ENCODE data around the gene ME3.

ME3 gene

DNA sequence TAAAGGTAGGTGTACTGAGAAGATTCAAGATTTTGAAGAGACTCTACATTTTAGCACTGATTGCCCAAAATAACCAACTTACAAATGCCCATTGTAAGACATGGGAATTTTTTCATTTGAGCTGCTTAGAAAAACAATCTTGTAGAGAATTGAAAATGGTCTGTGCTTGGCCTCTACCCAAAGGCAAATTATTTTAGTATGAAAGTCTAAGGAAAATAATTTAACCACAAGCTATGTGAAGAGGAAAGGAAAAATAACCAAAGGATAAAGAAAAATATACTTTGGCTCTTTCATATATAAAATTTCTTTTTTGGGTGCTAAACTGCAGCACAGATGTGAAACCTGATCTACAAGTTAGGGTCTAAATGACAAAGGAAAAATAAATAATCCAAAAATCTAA is 54.9 kb downstream of the ME3 start:
- no peak for DNase-seq

- no peak for DNase-seq
These were observed 56.9 kb downstream of the ME3 start for GRCh38 chr11:86615487-86615886.

DNA sequence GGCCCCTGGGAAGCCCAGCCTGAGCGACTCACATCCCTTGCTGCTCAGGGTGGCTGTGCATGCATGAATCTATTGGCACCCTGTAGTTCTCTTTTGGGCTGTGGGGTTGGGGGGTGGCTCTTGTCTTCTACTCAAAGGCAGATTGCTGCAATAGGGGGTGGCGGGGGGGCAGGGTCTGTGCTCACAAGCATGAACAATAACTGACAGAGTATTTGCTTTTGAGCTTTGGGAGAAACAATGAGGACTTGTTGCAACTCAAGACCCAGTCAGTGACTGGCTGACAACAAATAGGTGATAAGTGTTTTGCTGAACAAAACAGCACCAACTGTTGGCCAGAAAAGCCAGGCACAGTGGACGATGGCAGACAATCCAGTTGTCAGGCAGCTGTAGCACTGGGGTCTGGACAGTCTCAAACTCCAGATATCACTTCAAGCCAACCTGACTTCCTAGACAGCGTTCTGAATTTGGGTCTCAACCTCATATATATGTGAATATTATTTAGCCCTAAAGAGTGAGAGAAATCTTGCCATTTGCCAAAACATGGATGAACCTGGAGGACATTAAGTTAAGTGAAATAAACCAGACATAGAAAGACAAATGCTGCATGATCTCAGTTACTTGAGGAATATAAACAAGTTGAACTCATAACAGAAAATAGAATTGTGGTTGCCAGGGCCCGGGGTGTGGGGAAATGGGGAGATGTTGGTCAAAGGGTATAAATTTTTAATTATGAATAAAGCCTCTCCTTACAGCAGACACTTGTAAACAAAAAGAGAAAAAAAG is 61.7 kb downstream of the ME3 start:
- DNase-seq: no peak

GRCh38 chr11:86608251-86608799 is 64.1 kb downstream of the ME3 start:
- DNase-seq: peak; percentile 16 to 51

DNA sequence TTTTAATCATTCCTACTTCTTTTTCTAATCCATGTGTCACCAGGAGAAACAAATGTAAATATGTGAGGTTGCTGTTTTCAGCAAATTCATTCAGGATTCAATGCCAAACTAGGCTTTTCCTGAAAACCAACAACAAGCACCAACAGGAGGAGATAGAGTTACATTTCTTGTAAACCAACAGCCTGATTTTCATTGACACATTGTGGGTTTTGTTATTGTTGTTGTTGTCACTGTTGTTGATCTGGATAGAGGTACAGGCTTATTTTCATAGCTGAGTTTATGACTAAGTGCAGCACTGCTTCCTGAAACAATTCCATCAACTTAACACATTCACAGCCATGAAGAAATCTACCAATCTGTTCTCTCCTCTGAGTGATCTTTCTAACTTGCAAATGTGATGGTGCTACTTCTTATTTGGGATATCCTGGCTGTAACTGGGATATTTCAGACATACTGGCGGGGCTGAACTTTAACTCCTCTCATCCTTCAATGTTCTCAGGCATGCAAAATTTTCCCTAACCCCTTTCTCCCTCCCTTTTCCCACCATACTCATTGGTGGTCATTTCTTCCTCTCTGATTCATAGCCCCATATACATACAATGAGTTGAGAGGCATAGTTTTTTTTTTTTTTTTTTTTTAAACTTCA is 65.5 kb downstream of the ME3 start:
- DNase-seq: no peak

- no peak for DNase-seq
These were observed 66.1 kb downstream of the ME3 start for GRCh38 chr11:86606270-86606835.

DNA sequence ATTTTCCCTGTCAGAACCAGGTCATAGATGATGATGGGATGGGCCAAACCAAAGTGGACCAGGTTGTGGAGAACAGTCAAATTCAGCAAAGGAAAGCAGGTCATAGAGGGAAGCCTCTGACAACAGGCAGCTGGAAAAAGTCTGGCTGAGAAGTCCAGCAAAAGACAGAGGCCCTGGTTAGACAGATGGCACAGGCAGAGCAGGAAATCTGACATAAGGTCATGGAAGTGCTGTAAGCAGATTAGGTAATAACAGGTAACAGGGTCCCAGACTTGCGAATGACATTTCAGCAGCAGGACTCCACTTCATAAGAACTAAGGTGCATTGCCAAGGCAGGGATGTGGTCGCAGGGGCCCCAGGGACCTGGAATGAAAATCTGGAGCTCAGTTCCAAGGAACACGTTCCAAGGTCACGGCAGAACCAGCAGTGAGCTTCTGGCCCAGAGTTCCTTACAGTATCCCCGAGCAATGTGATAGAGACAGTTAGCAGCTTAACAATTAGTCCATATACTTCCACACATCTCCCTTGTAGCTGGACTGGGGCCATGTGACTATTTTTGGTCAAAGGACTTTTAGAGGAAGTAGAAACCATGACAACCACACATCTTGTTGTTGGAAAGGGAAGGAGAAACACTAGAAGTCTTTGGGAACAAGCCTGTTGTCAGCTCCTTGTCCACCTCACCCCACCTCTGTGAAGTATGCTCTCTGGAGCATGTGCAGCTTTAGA is 75.4 kb downstream of the ME3 start:
- no peak for DNase-seq

- no peak for DNase-seq
These were observed 76.5 kb downstream of the ME3 start for GRCh38 chr11:86595955-86596354.

DNA sequence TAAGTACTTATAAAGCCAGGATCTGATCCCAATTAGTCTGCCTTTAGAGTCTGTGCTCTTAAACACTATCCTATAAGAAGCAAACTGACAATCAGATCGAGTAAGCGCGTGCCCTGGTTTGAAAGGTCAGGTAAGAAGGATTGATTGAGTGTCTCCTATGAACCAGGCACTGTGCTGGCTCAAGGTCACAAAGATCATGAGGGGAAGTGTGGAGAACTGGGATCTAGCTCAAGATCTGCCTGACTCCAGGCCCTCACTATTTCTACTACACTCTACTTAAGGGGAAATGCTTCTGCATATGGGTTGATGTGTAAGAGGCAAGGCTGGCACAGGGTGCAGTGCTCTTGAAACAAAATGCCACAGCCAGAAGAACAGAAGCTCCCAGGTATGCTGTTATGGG is 77.0 kb downstream of the ME3 start:
- DNase-seq: no peak

GRCh38 chr11:86594746-86595145 is 77.7 kb downstream of the ME3 start:
- no peak for DNase-seq

- no peak for DNase-seq
These were observed 78.6 kb downstream of the ME3 start for GRCh38 chr11:86593833-86594232.

- DNase-seq: peak; percentile 67 to 75
These were observed 79.6 kb downstream of the ME3 start for GRCh38 chr11:86592659-86593451.

DNA sequence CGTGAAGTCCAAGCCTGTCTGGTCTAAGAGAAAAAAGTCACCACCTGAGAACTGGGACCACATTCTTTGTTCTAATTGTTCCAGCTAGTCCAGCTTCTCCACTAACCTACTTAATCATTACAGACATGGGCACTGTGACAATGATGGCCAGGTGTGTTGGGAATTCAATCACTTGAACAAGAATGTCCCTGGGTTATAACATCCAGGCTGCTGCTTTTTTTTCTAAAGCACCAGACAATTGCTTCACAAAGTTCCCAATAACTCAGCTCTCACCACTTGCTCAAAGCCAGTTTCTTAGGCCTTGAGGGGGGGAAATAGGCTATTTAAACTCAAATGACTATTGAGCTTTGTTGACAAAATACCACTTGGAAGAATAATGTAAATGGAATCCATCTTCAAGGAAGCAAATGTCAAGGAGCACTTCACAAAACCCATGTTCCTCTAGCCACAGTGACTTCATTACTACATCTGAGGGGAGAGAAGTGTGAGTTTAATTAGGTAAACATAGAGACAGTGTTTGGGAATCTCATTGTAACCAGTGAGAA is 80.3 kb downstream of the ME3 start:
- DNase-seq: no peak

- DNase-seq: no peak
These were observed 80.8 kb downstream of the ME3 start for GRCh38 chr11:86591631-86592030.

DNA sequence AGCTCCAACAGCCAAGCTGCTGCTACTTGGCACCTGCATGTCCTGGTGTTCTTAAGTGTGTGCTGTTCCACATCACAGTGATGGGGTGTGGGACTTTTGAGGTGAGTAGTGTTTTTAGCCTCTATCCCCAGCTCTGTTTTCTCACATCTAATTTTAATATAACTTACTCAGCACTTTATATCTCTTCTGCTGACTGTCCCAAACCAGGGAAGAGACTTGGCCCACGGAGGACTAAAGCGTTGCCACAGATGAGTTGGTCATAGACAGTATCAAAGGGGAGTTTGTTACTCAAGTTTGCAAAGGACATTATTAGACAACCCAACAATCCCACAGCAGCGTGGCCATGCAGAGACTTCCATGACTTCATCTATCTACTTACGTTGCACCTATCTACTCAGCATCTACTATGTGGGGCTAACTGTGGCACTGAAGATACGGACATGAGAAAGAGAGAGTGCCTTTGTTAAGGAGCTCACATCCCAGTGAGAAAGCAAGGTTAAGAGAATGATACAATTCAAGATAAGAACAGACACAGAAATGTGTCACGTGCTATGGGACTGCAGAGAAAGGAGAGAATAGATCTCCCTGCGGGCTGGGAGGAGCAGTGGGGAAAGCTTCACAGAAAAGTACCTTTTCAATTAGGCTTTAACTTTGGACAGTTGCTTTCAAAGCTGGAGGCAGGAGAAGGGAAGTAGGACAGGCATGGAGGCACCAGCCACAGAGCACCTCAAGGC is 82.4 kb downstream of the ME3 start:
- DNase-seq: no peak

- DNase-seq: no peak
These were observed 83.2 kb downstream of the ME3 start for GRCh38 chr11:86589204-86589603.

GRCh38 chr11:86588566-86589090 is 83.8 kb downstream of the ME3 start:
- no peak for DNase-seq

- DNase-seq: no peak
These were observed 84.9 kb downstream of the ME3 start for GRCh38 chr11:86587264-86588193.

DNA sequence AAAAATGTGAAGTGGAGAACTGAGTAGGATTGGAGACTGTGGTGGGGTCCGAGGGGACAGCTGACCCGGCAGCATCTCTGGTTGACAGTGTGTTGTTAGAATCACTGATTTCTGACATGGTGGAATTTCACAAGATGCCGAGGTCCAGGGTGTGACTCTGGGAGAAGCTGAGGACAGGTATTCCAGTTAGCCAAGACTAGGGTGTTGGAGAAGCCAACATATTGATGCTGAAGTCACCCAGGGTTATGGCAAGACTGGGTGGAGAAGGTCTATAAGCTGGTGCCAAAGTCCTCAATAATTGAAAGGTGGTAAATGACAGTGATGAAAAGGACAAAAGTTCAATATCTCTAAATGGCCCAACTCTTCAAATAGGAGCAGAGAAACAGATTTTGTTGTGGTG is 86.1 kb downstream of the ME3 start:
- DNase-seq: no peak

- DNase-seq: no peak
These were observed 89.5 kb downstream of the ME3 start for GRCh38 chr11:86582898-86583297.
